ENCODE data around the gene UMODL1.

Gene UMODL1

DNA sequence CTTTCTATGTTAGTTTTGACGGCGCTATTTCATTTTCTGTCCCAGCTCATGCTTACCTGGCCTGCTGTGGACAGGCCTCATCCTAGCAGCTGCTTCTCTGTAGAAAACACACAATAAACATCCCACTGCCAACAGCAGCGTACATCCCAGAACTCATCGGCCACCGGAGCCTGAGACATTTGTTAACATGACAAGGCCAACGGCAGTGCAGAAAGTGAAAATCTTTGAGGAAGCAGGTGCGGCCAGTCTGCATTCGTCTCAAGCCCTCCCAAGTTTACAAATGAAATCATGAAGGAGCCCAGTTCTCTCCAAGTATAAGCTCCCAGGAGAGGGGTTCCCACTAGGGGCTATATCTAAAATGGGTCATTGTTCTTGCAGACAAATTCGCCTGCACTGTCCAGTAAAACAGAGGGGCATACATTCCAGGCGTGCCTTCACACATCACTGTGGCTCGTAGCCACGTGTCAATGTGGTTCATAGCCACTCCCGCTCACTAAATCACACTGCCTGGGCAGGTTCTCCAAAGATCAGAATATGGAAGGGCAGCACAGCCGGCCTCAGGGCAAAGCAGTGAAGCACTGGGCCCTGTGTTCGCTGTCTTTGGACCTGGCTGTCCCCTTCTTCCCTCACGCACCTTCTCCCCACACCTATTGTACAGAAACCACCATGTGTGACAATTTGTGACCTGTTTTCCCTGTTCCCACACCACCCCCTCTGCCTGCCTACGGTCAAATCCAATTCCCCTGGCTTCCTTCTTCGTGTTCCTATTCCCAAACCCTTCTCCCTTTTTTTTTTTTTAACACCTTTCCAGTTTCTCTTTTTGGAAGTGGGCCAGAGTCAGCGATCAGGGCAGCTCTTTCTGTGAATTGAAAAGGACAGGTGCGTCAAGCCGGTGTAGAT is 120.8 kb downstream of the UMODL1 start:
- DNase-seq (ENCODE audit: low read depth), result no peak
